Measurements from ENCODE around the gene PPP1R26.
"Not testable (repeated sequence)": the region's sequence is repeated elsewhere in the genome, so short reads cannot be mapped to it uniquely, and the experiment has no call there.

Gene PPP1R26

GRCh38 chr9:135505406-135506187, 26.0 kb downstream of the PPP1R26 start:
- DNase-seq: no peak

DNA sequence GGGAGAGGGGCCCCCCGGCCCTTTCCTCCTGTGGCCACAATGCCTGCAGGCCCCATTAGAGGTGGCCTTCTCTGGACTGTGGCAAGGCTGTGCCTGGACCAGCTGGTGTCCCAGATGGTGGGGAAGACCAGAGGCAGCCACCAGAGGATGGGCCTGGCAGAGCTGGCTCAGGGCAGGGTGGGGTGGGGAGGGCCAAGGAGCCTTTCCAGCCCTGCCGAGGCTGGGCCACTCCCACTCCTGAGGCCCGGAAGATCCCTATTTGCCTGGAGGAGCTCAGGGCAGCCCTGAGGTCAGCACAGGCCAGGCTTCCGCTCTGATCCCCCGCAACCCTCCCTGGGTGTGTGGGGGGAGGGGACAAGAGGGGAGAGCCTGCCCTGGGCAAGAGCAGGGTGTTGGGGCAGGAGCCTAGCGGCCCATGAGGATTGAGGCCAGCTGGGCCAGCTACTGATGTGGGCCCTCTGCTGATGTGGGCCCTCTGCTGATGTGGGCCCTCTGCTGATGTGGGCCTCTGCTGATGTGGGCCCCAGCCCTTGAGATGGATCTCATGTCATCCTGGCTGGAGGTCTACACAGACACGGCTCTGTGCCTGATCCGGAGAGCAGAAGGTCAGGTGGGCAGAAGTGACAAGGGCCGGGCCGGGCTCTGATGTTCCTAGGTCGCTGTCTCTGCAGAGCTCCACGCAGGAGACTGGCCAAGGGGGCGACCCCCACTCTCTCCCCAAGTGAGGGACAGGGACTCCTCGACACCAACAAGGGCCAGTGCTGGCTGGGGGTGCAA, 26.9 kb downstream of the PPP1R26 start:
- no peak for DNase-seq

GRCh38 chr9:135507104-135508035, 27.8 kb downstream of the PPP1R26 start:
- no peak for DNase-seq

DNA sequence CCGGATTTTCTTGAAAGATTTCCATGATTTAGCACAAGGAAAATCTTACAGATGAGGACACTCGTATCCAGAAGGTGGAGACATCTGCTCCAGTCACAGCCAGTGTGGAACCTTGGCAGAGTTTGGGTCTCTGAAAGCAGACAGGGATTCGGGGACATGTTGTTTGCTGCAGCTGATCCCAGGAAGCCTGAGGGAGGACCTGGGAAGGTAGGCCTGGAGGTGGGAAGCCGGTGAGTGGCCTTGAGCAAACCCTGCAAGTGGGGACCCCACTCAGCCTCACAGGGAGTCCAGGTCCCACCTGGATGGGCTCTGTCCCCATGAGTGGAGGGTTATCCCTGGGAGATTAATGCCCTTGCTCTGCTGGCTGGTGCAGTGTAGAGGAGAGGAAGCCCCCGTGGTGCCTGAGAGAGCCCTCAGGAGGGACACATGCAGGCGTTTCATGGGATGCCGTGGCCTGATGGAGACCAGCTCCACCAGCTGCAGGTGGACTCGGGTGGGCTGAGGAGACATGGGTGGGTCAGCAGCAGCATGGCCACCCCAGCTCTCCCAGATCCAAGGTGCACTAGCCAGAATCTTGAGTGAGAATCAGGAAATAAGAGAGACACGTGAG, 28.7 kb downstream of the PPP1R26 start:
- DNase-seq: no peak

GRCh38 chr9:135509458-135509857, 29.9 kb downstream of the PPP1R26 start:
- DNase-seq: no peak

DNA sequence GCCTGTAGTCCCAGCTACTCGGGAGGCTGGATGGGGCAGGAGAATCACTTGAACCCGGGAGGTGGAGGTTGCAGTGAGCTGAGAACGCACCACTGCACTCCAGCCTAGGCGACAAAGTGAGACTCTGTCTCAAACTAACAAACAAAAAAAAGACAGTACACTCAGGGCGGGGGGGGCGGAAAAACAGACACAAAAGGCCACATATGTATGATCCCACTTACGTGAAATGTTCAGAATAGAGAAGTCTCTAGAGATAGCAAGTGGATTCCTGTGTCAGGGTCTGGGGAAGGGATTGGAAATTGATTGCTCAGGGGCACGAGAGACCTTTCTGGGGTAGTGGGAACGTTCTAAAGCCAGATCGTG, 32.6 kb downstream of the PPP1R26 start:
- DNase-seq: no peak

- DNase-seq: no peak
Observed at GRCh38 chr9:135512904-135513303, 33.3 kb downstream of the PPP1R26 start.

DNA sequence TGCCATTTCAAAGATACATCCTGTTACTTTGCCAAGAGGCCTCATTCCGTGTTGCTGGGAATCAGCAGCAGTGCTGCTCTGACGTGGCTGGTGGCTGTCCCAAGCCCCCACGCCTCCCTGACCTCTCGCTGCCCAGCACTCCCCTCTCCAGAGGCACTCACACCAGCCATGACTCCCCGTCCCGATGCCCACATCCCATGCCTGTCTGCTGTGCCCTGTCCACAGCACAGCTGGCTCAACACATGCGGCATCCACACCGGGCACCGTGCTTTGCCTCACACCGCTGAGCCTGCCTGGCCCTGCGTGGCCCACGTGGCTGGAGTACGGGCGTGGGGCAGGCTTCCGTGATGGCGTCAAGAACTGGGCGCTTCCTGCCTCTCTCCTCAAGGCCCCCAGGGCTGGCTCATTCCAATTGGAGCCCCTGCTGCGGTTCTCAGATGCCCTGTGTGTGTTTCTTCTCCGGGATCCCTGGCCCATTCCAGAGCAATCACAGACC, 33.8 kb downstream of the PPP1R26 start:
- no peak for DNase-seq

DNA sequence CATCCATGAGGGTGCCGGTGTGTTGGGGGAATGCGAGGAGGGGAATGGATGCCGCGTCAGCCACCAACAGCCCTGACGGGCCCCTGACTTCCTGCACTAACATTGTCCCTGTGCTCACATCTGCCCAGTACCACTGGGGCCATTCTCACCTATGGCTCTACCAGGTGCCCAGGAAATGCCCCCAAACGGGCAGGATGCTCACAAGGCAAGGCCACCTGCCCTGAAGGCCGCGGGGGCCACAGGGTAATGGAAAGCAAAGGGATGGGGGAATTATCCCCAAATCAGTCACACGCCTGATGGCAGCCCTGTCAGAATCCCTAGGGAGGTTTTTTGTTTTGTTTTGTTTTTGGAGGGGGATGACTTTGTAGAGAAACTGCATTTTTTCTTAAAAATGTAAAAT, 34.3 kb downstream of the PPP1R26 start:
- not testable (repeated sequence) for DNase-seq

GRCh38 chr9:135514342-135515082, 34.9 kb downstream of the PPP1R26 start:
- DNase-seq: no peak

GRCh38 chr9:135515083-135515951, 35.7 kb downstream of the PPP1R26 start:
- DNase-seq: no peak

- no peak for DNase-seq
Observed at GRCh38 chr9:135516132-135516860, 36.7 kb downstream of the PPP1R26 start.

GRCh38 chr9:135517407-135517822, 37.8 kb downstream of the PPP1R26 start:
- DNase-seq: no peak

- DNase-seq: no peak
Observed at GRCh38 chr9:135519179-135519971, 39.8 kb downstream of the PPP1R26 start.

- DNase-seq: no peak
Observed at GRCh38 chr9:135520916-135521607, 41.5 kb downstream of the PPP1R26 start, which contains the start of gene LCN1. LCN1 (plus strand) TSS chr9:135521440; CDS start chr9:135521498, 58 bp downstream.

DNA sequence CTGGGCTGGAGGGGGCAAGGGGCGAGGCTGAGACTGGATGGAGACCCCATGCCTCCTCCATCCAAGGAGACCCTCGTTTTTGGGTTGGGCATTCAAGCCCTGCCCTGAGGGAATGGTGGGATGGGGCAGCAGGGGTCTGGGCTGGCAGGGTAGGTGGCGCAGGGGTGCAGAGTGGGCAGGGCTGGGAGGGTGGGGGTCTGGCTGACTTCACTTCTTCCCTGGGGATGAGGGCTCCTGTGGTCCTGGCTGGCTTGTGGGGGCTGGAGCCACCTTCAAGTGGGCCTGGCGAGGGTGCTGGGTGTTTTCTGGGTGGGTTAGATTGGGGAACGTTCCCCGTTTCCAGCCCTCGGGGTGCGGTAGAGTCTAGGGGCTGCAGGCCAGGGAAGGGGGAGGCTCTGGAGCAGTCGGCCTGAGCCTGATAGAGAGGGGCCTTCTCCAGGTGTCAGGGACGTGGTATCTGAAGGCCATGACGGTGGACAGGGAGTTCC, 42.1 kb downstream of the PPP1R26 start:
- DNase-seq: no peak

DNA sequence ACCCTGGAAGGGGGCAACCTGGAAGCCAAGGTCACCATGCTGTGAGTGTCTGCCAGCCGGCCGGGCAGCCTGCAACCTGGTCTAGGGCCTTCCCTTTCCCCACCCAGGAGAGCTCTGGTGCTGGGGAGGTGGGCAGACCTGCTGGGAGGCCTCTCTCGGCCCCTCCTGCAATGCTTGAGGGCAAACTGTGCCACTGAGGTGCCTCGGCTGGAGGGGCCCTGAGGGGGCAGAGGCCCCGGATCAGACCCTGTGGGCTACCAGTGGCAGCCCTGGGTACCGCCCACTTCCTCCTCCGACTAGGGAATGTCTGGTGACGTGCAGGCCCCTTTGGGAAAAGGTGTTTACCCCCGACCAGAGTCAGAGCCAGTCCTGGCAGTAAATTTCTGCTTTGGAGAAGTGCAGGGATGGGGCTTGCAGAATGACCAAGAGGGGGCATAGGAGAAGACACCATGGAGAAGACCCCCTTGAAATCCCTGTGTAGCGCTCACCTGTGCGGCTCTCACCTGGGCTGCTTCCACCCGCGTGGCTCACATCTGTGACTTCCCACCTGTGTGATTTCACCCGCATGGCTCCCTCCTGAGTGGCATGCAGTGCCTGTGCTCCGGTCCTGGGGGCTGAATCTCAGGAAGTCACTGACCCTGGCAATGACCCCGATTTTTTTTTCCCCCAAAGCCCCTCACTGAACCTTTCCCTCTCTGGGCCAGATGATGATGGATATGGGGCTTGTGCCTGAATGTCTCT, 42.7 kb downstream of the PPP1R26 start:
- DNase-seq: no peak

All from NCI-H446 (cell line).